ENCODE measurements around the gene PARP11. TPM values are rescaled to one million over a fixed set of nuclear protein-coding genes. Genes with fewer than 3 reads are reported as not detected.

The PARP11 gene
- total RNA-seq, 1 experiment from 2014 or later = not detected

DNA sequence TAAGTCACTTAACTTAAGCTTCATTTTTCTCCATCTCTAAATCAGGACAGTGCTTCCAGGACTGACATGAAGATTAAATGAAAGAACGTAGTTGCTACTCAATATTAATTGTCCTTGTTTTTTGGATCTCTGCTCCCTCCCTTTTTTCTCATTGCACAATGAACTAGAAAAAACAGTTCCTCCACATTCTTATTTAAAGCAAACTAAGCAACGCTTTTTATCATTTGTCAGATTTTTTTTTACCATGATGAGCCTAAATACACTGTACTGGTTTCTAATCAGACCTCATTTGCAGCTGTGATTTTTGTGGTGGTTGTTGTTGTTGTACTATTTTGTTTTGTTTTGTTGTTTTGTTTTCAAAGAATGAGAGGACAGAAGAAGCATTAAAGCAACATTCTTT is 23.2 kb upstream of the PARP11 start:
- BruUV-seq (replicated peaks) = no TSS peak
- H3K4me2 ChIP-seq = no peak overlapping the region
- ChIA-PET CTCF (no interaction called here), POLR2A (ENCODE audit: unreplicated experiment) (no interaction called here)
- H3K4me1 ChIP-seq (replicated peaks; ENCODE audit: insufficient read depth) = no peaks in the 10 kb centered on the region
- no peak overlapping the region for H2AFZ ChIP-seq
- no peaks in the 10 kb centered on the region for H3K79me2 ChIP-seq (ENCODE audit: low read depth)
- peaks cover 66% of the 10 kb centered on the region for H3K27me3 ChIP-seq (ENCODE audit: insufficient read depth, low read depth)
- H3K27ac ChIP-seq = no peak overlapping the region
- intact Hi-C loops (cut with micrococcal nuclease; ENCODE audit: unreplicated experiment) = no loop called here
- no peak for TF ChIP-seq EZH2 (IDR thresholded peaks at IDR 0.05; ENCODE audit: low read depth)
- TF ChIP-seq, protein P1, sequence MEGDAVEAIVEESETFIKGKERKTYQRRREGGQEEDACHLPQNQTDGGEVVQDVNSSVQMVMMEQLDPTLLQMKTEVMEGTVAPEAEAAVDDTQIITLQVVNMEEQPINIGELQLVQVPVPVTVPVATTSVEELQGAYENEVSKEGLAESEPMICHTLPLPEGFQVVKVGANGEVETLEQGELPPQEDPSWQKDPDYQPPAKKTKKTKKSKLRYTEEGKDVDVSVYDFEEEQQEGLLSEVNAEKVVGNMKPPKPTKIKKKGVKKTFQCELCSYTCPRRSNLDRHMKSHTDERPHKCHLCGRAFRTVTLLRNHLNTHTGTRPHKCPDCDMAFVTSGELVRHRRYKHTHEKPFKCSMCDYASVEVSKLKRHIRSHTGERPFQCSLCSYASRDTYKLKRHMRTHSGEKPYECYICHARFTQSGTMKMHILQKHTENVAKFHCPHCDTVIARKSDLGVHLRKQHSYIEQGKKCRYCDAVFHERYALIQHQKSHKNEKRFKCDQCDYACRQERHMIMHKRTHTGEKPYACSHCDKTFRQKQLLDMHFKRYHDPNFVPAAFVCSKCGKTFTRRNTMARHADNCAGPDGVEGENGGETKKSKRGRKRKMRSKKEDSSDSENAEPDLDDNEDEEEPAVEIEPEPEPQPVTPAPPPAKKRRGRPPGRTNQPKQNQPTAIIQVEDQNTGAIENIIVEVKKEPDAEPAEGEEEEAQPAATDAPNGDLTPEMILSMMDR (conservative IDR thresholded peaks at IDR 0.05) = no peak
- no peak for DNase-seq
- H3K9me3 ChIP-seq (ENCODE audit: insufficient read depth, low read depth) = no peaks in the 10 kb centered on the region
- no peaks in the 10 kb centered on the region for H4K20me1 ChIP-seq (ENCODE audit: insufficient read depth)
- no peaks in the 10 kb centered on the region for H3K9me2 ChIP-seq (ENCODE audit: insufficient read depth)
- no peaks in the 10 kb centered on the region for H3F3A ChIP-seq (ENCODE audit: insufficient read depth, low read depth)
- H3K4me3 ChIP-seq = no peak overlapping the region
- H3K36me3 ChIP-seq (ENCODE audit: low read depth) = no peaks in the 10 kb centered on the region

DNA sequence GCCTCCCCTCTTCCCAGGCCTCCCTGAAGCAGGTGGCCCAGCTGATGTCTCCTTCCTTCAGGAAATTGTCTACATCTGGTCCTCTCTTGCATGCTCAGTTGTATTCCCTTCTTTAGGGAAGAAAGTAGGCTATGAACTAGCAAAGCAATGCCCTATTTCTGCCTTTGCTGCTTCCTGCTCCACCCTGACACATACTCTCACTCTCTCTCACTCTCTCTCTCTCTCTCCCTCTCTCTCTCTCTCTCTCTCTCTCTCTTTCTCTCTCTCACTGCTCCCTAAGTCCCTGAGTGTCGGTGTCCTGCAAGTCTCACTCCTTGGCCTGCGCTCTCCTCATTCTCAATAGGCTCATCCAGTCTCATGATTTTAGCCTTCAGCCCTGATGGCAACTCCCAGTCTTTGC is 19.4 kb upstream of the PARP11 start:
- POLR2A ChIA-PET (ENCODE audit: unreplicated experiment) = no interaction called here
- peaks cover 62% of the 10 kb centered on the region for H3K27me3 ChIP-seq (ENCODE audit: insufficient read depth, low read depth)
- H3K4me1 ChIP-seq (replicated peaks; ENCODE audit: insufficient read depth) = no peaks in the 10 kb centered on the region
- no peaks in the 10 kb centered on the region for H3K9me3 ChIP-seq (ENCODE audit: insufficient read depth, low read depth)
- no peaks in the 10 kb centered on the region for H3K9me2 ChIP-seq (ENCODE audit: insufficient read depth)
- DNase-seq = no peak
- no peak overlapping the region for H3K27ac ChIP-seq
- no peaks in the 10 kb centered on the region for H3K36me3 ChIP-seq (ENCODE audit: low read depth)
- H4K20me1 ChIP-seq (ENCODE audit: insufficient read depth) = no peaks in the 10 kb centered on the region
- H3F3A ChIP-seq (ENCODE audit: insufficient read depth, low read depth) = no peaks in the 10 kb centered on the region
- no peak for TF ChIP-seq EZH2 (IDR thresholded peaks at IDR 0.05; ENCODE audit: low read depth)
- TF ChIP-seq, protein P1 (conservative IDR thresholded peaks at IDR 0.05) = no peak
- no peak overlapping the region for H3K4me2 ChIP-seq
- no peaks in the 10 kb centered on the region for H3K79me2 ChIP-seq (ENCODE audit: low read depth)
- intact Hi-C loops (cut with micrococcal nuclease; ENCODE audit: unreplicated experiment) = no loop called here
- H2AFZ ChIP-seq = no peak overlapping the region
- no peak overlapping the region for H3K4me3 ChIP-seq
- CTCF ChIA-PET = no interaction called here
- no TSS peak for BruUV-seq (replicated peaks)

DNA sequence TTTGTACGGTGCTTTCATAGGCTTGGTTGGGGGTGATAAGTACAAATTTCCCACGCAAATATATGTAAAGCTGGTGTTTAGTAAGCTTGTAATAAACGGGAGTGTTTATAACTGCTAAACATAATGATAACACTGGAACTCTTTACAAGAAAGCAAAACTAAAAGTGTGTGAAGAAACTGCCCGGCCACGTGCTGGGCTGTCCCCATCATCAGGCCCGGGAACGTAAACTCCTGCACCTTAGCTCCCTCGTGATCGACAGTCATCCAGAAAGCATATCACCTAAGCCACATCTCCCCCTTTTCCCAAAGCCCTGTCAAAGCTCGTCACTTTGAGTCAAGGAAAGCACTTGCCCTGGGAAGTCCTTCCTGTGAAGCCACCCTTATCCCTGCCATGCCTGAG is 18.0 kb upstream of the PARP11 start:
- intact Hi-C loops (cut with micrococcal nuclease; ENCODE audit: unreplicated experiment) = no loop called here
- CTCF ChIA-PET = no interaction called here

More for the DNA sequence above, 18.0 kb upstream of the PARP11 start:
- no peaks in the 10 kb centered on the region for H3F3A ChIP-seq (ENCODE audit: insufficient read depth, low read depth)
- H3K4me1 ChIP-seq (replicated peaks; ENCODE audit: insufficient read depth) = no peaks in the 10 kb centered on the region
- H4K20me1 ChIP-seq (ENCODE audit: insufficient read depth) = no peaks in the 10 kb centered on the region
- no TSS peak for BruUV-seq (replicated peaks)
- H3K9me3 ChIP-seq (ENCODE audit: insufficient read depth, low read depth) = no peaks in the 10 kb centered on the region
- no peaks in the 10 kb centered on the region for H3K36me3 ChIP-seq (ENCODE audit: low read depth)
- no peak overlapping the region for H3K4me3 ChIP-seq
- no peaks in the 10 kb centered on the region for H3K79me2 ChIP-seq (ENCODE audit: low read depth)
- H3K27me3 ChIP-seq (ENCODE audit: insufficient read depth, low read depth) = peaks cover 49% of the 10 kb centered on the region
- POLR2A ChIA-PET (ENCODE audit: unreplicated experiment) = no interaction called here
- no peak overlapping the region for H2AFZ ChIP-seq
- no peaks in the 10 kb centered on the region for H3K9me2 ChIP-seq (ENCODE audit: insufficient read depth)
- no peak overlapping the region for H3K27ac ChIP-seq
- no peak for TF ChIP-seq EZH2 (IDR thresholded peaks at IDR 0.05; ENCODE audit: low read depth)
- TF ChIP-seq, protein P1 (conservative IDR thresholded peaks at IDR 0.05) = no peak
- no peak for DNase-seq
- H3K4me2 ChIP-seq = no peak overlapping the region
